Adrenal gland (tissue), 12 donors: ENCODE measurements around the gene GFRA1. TPM values are rescaled to one million over a fixed set of nuclear protein-coding genes. Genes with fewer than 3 reads are reported as not detected.

Source experiments
- DNase-seq, 7 donors: peaks; one replicate each; pipeline ENCODE4 v3.0.0-alpha.2; 2019 to 2020
- H3K27ac ChIP-seq, 5 donors: fragments of 200-600 bp; sonication (generic) in 4 of 5; 1 replicate in 3 of 5; 2 replicates in 2 of 5; pipeline versions ENCODE4 v1.5.1 to v1.8.0; 2016 to 2020; ENCODE audit warnings: mild to moderate bottlenecking in 1 of 5
- H3K27me3 ChIP-seq: fragments of 200-600 bp; 2 replicates; pipeline ENCODE4 v1.8.0; 2021
- H3K36me3 ChIP-seq, 2 donors: fragments of 200-600 bp; replicated peaks in 1 of 2; 1 replicate in 1 of 2; 2 replicates in 1 of 2; pipeline versions ENCODE4 v1.5.1 to v1.8.0; 2018 to 2022
- H3K4me1 ChIP-seq, 2 donors: fragments of 200-600 bp; replicated peaks in 1 of 2; 1 replicate in 1 of 2; 2 replicates in 1 of 2; pipeline versions ENCODE4 v1.5.1 to v1.8.0; 2018 to 2021
- H3K4me3 ChIP-seq, 4 donors: fragments of 200-600 bp; sonication (generic) in 3 of 4; one replicate each; pipeline ENCODE4 v1.5.1; 2016 to 2018
- H3K9me3 ChIP-seq, 3 donors: fragments of 200-600 bp; sonication (generic) in 1 of 3; replicated peaks in 1 of 3; 1 replicate in 2 of 3; 2 replicates in 1 of 3; pipeline versions ENCODE4 v1.5.1 to v1.8.0; 2016 to 2021
- CTCF ChIP-seq, 6 experiments: fragments of 450-650 bp in 4 of 6; fragments of 200-600 bp in 2 of 6; sonication (generic) in 1 of 6; IDR thresholded peaks; 1 replicate in 5 of 6; 2 replicates in 1 of 6; pipeline versions ENCODE4 v1.5.1 to v1.8.0; 2016 to 2021; ENCODE audit warnings: antibody characterized with exemption in 6 of 6, mild to moderate bottlenecking in 2 of 6, moderate library complexity in 1 of 6
- POLR2A ChIP-seq, 2 donors: fragments of 450-650 bp; IDR thresholded peaks; one replicate each; pipeline ENCODE4 v1.6.1; 2017; ENCODE audit warnings: antibody characterized with exemption in 2 of 2, mild to moderate bottlenecking in 2 of 2, moderate library complexity in 1 of 2
- WGBS, 4 donors: extraction: QIAGEN DNeasy Blood & Tissue Kit in 2 of 4; methylation state at CpG; one replicate each; pipeline versions ENCODE4 v1.1.5 to v1.1.7; 2013 to 2017; 5-methylcytosine and 5-hydroxymethylcytosine counted together
- intact Hi-C, 2 donors: fragments of 100-400 bp; cut with DNase I; formaldehyde crosslinking; loops; one replicate each; pipeline versions ENCODE4 v1.14.1 to v1.15.0; 2022 to 2023
- polyA plus RNA-seq, 3 donors: library from polyadenylated mRNA; stranded (reverse); fragments of 200-250 nt in 2 of 3; fragments of 350-450 nt in 1 of 3; fragmentation: Illumina TruSeq in 1 of 3; extraction: RNeasy Lipid Tissue Mini Kit (QIAGEN cat#74804) in 1 of 3; gene quantifications; one replicate each; pipeline ENCODE4 v1.2.3, GENCODE V29; 2013 to 2014
- total RNA-seq, 9 donors: library from RNA; depleted of rRNA in 4 of 9; stranded (reverse); fragments of >200 nt in 4 of 9; fragments of 120-200 nt in 1 of 9; fragmentation: NEBNext Ultra II Directional in 1 of 9; extraction: Animal tissue kit (Norgen Biotek cat#: 25700) in 1 of 9; gene quantifications; one replicate each; pipeline versions ENCODE4 v1.1.0 to v1.2.4, GENCODE V29; 2013 to 2023
- donor health status: healthy with polysubstance abuse.
- donor health status: Bipolar disorder and iron deficiency.
- donor health status: DM: yes; HTN: yes; CAD: no.
- donor health status: DM: no; HTN: no; CAD: no.
- donor health status: DM: no; HTN: no; CAD: no.
- donor health status: DM: yes; HTN: yes; CAD: no.

Gene GFRA1
- total and polyA plus RNA-seq, 12 donors: 0.61 to 12.9 (median 2.6) TPM

GRCh38 chr10:116195039-116195438, 78.0 kb downstream of the GFRA1 start:
- Histone ChIP-seq H3K27me3 (no peaks in the 10 kb centered on the region), H3K9me3 (peaks cover 0 to 9% (median 0%) of the 10 kb centered on the region in 3 donors), H3K36me3 (no peaks in the 10 kb centered on the region), H3K27ac (no peak overlapping the region), H3K4me3 (no peak overlapping the region), H3K4me1 (no peaks in the 10 kb centered on the region)
- 87 to 94% (median 90%) methylated on average over 2 of the region's 2 CpGs for WGBS, 4 donors
- no peak for TF ChIP-seq CTCF (IDR thresholded peaks at IDR 0.05)
- no peak for TF ChIP-seq POLR2A (IDR thresholded peaks at IDR 0.05)
- no peak for DNase-seq
- intact Hi-C loops: no loop called here

- Histone ChIP-seq H3K4me1 (no peaks in the 10 kb centered on the region), H3K27me3 (no peaks in the 10 kb centered on the region), H3K27ac (no peak overlapping the region), H3K36me3 (no peaks in the 10 kb centered on the region), H3K9me3 (peaks cover 0 to 9% (median 0%) of the 10 kb centered on the region in 3 donors), H3K4me3 (no peak overlapping the region)
- intact Hi-C loops: no loop called here
- TF ChIP-seq POLR2A (IDR thresholded peaks at IDR 0.05) (no peak), CTCF (IDR thresholded peaks at IDR 0.05) (no peak)
- WGBS, 4 donors: 83 to 97% (median 97%) methylated on average over 1 of the region's 1 CpG
- no peak for DNase-seq
Observed at GRCh38 chr10:116194061-116194460, 78.9 kb downstream of the GFRA1 start.

GRCh38 chr10:116190883-116191282, 82.1 kb downstream of the GFRA1 start:
- TF ChIP-seq CTCF (IDR thresholded peaks at IDR 0.05) (no peak), POLR2A (IDR thresholded peaks at IDR 0.05) (no peak)
- Histone ChIP-seq H3K4me1 (no peaks in the 10 kb centered on the region), H3K9me3 (peaks cover 0 to 7% (median 0%) of the 10 kb centered on the region in 3 donors), H3K4me3 (no peak overlapping the region), H3K27ac (no peak overlapping the region), H3K27me3 (no peaks in the 10 kb centered on the region), H3K36me3 (no peaks in the 10 kb centered on the region)
- intact Hi-C loops: no loop called here
- WGBS, 4 donors: 82 to 87% (median 83%) methylated on average over 2 of the region's 2 CpGs
- DNase-seq: no peak

GRCh38 chr10:116186273-116186672, 86.7 kb downstream of the GFRA1 start:
- DNase-seq: no peak
- no peaks in the 10 kb centered on the region for H3K4me1 ChIP-seq

More at GRCh38 chr10:116186273-116186672, 86.7 kb downstream of the GFRA1 start:
- intact Hi-C loops: no loop called here
- no peaks in the 10 kb centered on the region for H3K9me3 ChIP-seq
- H3K36me3 ChIP-seq: no peaks in the 10 kb centered on the region
- H3K27me3 ChIP-seq: no peaks in the 10 kb centered on the region
- TF ChIP-seq POLR2A (IDR thresholded peaks at IDR 0.05) (no peak), CTCF (IDR thresholded peaks at IDR 0.05) (no peak)
- 65 to 84% (median 78%) methylated on average over 6 of the region's 6 CpGs for WGBS, 4 donors
- no peak overlapping the region for H3K27ac ChIP-seq
- H3K4me3 ChIP-seq: no peak overlapping the region
